GM23248 (cell line): ENCODE data around the gene CREBBP. TPM values are rescaled to one million over a fixed set of nuclear protein-coding genes. Genes with fewer than 3 reads are reported as not detected.

Experiments used
- DNase-seq: peaks from one replicate; pipeline ENCODE4 v3.0.0-alpha.2; 2015
- H2AFZ ChIP-seq: fragments of 200-600 bp; sonication (generic); 2 replicates; pipeline ENCODE4 v1.6.1; 2016; ENCODE audit warnings: antibody characterized with exemption
- H3F3A ChIP-seq: fragments of 200-600 bp; sonication (generic); 2 replicates; pipeline ENCODE4 v1.6.1; 2016; ENCODE audit warnings: mild to moderate bottlenecking, antibody characterized with exemption, mixed run types; ENCODE audit not compliant: insufficient read depth
- H3K27ac ChIP-seq: fragments of 200-600 bp; sonication (generic); 2 replicates; pipeline ENCODE4 v1.5.1; 2016; ENCODE audit warnings: mild to moderate bottlenecking
- H3K27me3 ChIP-seq: fragments of 200-600 bp; sonication (generic); replicated peaks from 2 replicates; pipeline ENCODE4 v1.6.1; 2016; ENCODE audit warnings: mild to moderate bottlenecking; ENCODE audit not compliant: insufficient read depth
- H3K36me3 ChIP-seq: fragments of 200-600 bp; sonication (generic); 2 replicates; pipeline ENCODE4 v1.6.1; 2016; ENCODE audit warnings: low read depth, mild to moderate bottlenecking
- H3K4me1 ChIP-seq: fragments of 200-600 bp; sonication (generic); 2 replicates; pipeline ENCODE4 v1.6.1; 2016; ENCODE audit warnings: mild to moderate bottlenecking; ENCODE audit not compliant: insufficient read depth
- H3K4me2 ChIP-seq: fragments of 200-600 bp; sonication (generic); one replicate; pipeline ENCODE4 v1.6.1; 2016; ENCODE audit warnings: mild to moderate bottlenecking; ENCODE audit not compliant: unreplicated experiment
- H3K4me3 ChIP-seq: fragments of 200-600 bp; sonication (generic); 2 replicates; pipeline ENCODE4 v1.5.1; 2016; ENCODE audit warnings: mild to moderate bottlenecking
- H3K79me2 ChIP-seq: fragments of 200-600 bp; sonication (generic); 2 replicates; pipeline ENCODE4 v1.6.1; 2016; ENCODE audit warnings: mild to moderate bottlenecking; ENCODE audit not compliant: insufficient read depth
- H3K9ac ChIP-seq: fragments of 200-600 bp; sonication (generic); 2 replicates; pipeline ENCODE4 v1.6.1; 2016; ENCODE audit warnings: mild to moderate bottlenecking
- H3K9me2 ChIP-seq: fragments of 200-600 bp; sonication (generic); 2 replicates; pipeline ENCODE4 v1.6.1; 2016; ENCODE audit warnings: mixed run types, mild to moderate bottlenecking, moderate library complexity; ENCODE audit not compliant: insufficient read depth
- H3K9me3 ChIP-seq: fragments of 200-600 bp; sonication (generic); one replicate; pipeline ENCODE4 v1.6.1; 2017; ENCODE audit warnings: low read depth
- H4K20me1 ChIP-seq: fragments of 200-600 bp; sonication (generic); 2 replicates; pipeline ENCODE4 v1.6.0; 2016; ENCODE audit not compliant: insufficient read depth
- EZH2 ChIP-seq: fragments of 200-600 bp; sonication (generic); IDR thresholded peaks from 2 replicates; pipeline ENCODE4 v1.6.1; 2018; ENCODE audit warnings: antibody characterized with exemption, mild to moderate bottlenecking; ENCODE audit not compliant: insufficient read depth, poor library complexity, severe bottlenecking
- EZH2phosphoT487 ChIP-seq: fragments of 200-600 bp; sonication (generic); IDR thresholded peaks from 2 replicates; pipeline ENCODE4 v1.6.1; 2018; ENCODE audit warnings: antibody characterized with exemption, moderate library complexity, mild to moderate bottlenecking, low read depth; ENCODE audit not compliant: insufficient read depth
- WGBS, 2 experiments: methylation state at CpG; one replicate each; pipeline ENCODE4 v1.1.6; 2015 to 2017; ENCODE audit warnings: low lambda C conversion rate in 2 of 2, low coverage in 1 of 2; ENCODE audit errors: missing lambda C conversion rate in 2 of 2; 5-methylcytosine and 5-hydroxymethylcytosine counted together
- in situ Hi-C: fragments of 300-500 bp; cut with MboI; formaldehyde crosslinking; loops from 2 replicates; pipeline ENCODE4 v1.15.0; 2020
- polyA plus RNA-seq: library from polyadenylated mRNA; unstranded; fragments of >200 nt; fragmentation: Nextera tagmentation; extraction: Ambion mirVana; gene quantifications from 2 replicates; pipeline ENCODE4 v1.2.1, GENCODE V29; 2016
- total RNA-seq: library from RNA; depleted of rRNA; stranded (reverse); fragments of >200 nt; shearing (Covaris generic); gene quantifications from 2 replicates; pipeline ENCODE4 v1.2.3, GENCODE V29; 2014

The CREBBP gene
- total and polyA plus RNA-seq, 2 experiments from 2014 or later = 11.7 to 11.9 TPM

DNA sequence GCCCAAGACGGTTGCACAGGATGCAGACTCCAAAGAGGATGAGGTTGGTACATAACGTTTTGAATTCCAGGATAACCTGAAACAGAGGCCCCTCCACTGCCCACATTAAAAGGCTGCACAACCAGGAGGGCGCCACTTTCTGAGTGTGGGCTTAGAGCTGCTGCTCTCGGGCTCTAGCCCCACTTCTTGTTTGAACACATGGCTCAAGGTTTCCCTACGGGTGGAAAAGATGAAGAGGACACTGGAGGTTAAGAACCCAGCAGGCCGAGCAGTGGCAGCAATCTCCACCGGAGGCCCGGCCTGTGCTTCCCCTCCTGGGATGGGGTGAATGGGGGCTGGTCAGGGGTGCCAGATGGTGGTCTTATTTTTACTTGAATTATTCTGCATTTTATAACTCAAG, 155.2 kb downstream of the CREBBP start:
- H3K27me3 ChIP-seq = no peaks in the 10 kb centered on the region
- no peaks in the 10 kb centered on the region for H3K4me1 ChIP-seq
- no peaks in the 10 kb centered on the region for H3K9me2 ChIP-seq
- whole genome bisulfite sequencing, 2 experiments = 71 to 75% methylated on average over 8 of the region's 8 CpGs
- no peak overlapping the region for H2AFZ ChIP-seq
- in situ Hi-C loops = no loop called here
- H3K9ac ChIP-seq = no peak overlapping the region
- H3K36me3 ChIP-seq = peaks cover 7% of the 10 kb centered on the region; the same call in 1 of the 2 replicates
- H4K20me1 ChIP-seq = no peaks in the 10 kb centered on the region
- H3F3A ChIP-seq = 0 out of 2 replicates have a peak, but pooled peaks cover 4% of the 10 kb centered on the region
- H3K9me3 ChIP-seq = no peaks in the 10 kb centered on the region
- no peak overlapping the region for H3K4me3 ChIP-seq
- TF ChIP-seq EZH2 (no peak), EZH2phosphoT487 (no peak)
- no peaks in the 10 kb centered on the region for H3K79me2 ChIP-seq
- H3K27ac ChIP-seq = no peak overlapping the region
- no peak overlapping the region for H3K4me2 ChIP-seq
- DNase-seq = no peak

DNA sequence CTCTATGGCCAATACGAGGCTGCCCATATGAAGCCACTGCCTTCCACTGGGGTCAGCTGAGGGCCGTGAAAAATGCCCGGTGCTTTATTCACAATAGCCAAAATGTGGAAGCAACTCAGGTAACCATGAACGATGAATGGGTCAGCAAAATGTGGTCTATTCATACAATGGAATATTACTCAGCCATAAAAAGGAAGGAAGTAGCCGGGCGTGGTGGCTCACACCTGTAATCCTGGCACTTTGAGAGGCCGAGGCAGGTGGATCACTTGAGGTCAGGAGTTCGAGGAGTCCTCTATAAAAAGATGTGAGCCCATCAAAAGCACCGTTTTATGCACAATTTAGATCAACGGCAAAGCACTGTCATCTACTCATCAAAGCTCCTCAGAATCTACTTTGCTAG, 158.0 kb downstream of the CREBBP start:
- DNase-seq = no peak
- Histone ChIP-seq H3K9ac (no peak overlapping the region), H2AFZ (no peak overlapping the region), H3K36me3 (peaks cover 7% of the 10 kb centered on the region; the same call in 1 of the 2 replicates), H3K4me1 (peaks cover 5% of the 10 kb centered on the region), H3K4me3 (no peak overlapping the region), H3K9me3 (no peaks in the 10 kb centered on the region), H3K27me3 (no peaks in the 10 kb centered on the region), H3K4me2 (no peak overlapping the region), H3K79me2 (no peaks in the 10 kb centered on the region), H3F3A (0 out of 2 replicates have a peak, but pooled peaks cover 4% of the 10 kb centered on the region), H4K20me1 (no peaks in the 10 kb centered on the region), H3K9me2 (no peaks in the 10 kb centered on the region), H3K27ac (no peak overlapping the region)
- TF ChIP-seq EZH2 (no peak), EZH2phosphoT487 (no peak)
- in situ Hi-C loops = no loop called here
- WGBS, 2 experiments = 89 to 90% methylated on average over 10 of the region's 10 CpGs

DNA sequence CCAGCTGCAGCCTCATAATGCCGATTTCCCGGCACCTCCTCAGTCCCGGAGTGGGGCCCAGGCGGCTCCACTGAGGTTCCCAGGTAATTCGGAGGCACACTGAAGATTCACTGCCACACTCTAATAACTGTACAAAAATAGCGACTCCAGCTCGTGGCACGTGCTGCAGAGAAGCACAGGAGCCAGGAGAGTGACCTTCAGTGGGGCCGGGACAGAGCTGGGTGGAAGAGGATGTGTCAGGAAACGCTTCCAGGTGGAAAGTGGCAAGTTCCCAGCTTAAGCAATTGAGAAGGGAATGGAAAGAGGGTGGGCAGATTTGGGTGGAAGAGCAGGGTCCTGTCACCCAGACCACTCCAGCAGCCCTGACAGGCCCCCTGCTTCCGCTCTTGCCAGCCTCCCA, 160.1 kb downstream of the CREBBP start:
- H2AFZ ChIP-seq = no peak overlapping the region
- no peaks in the 10 kb centered on the region for H4K20me1 ChIP-seq
- H3K9me3 ChIP-seq = no peaks in the 10 kb centered on the region
- no peak overlapping the region for H3K27ac ChIP-seq
- no peak for TF ChIP-seq EZH2phosphoT487
- TF ChIP-seq EZH2 = no peak
- in situ Hi-C loops = no loop called here
- H3F3A ChIP-seq = 0 out of 2 replicates have a peak, but pooled peaks cover 4% of the 10 kb centered on the region
- 88 to 91% methylated on average over 11 of the region's 11 CpGs for WGBS, 2 experiments
- H3K4me3 ChIP-seq = no peak overlapping the region
- H3K27me3 ChIP-seq = no peaks in the 10 kb centered on the region
- DNase-seq = no peak
- H3K4me2 ChIP-seq = no peak overlapping the region
- no peaks in the 10 kb centered on the region; the same call in 1 of the 2 replicates for H3K36me3 ChIP-seq
- no peaks in the 10 kb centered on the region for H3K9me2 ChIP-seq
- H3K4me1 ChIP-seq = peaks cover 10% of the 10 kb centered on the region
- H3K79me2 ChIP-seq = peaks cover 18% of the 10 kb centered on the region
- no peak overlapping the region for H3K9ac ChIP-seq

DNA sequence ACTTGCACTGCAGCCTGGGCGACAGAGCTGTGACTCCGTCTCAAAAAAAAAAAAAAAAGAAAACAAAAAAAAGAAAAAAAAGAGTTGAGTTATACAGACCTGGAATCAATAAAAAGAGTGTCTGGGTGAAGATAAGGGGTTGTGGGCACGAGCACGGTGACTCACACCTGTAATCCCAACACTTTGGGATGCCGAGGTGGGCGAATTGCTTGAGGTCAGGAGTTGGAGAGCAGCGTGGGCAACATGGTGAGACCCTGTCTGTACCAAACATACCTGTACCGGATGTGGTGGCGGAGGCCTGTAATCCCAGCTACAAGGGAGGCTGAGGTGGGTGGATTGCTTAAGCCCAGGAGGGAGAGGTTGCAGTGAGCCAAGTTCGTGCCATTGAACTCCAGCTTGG, 161.9 kb downstream of the CREBBP start:
- DNase-seq = no peak
- no peaks in the 10 kb centered on the region for H3K9me3 ChIP-seq
- H3K9ac ChIP-seq = no peak overlapping the region
- no peaks in the 10 kb centered on the region for H3F3A ChIP-seq
- no peaks in the 10 kb centered on the region for H4K20me1 ChIP-seq
- H3K4me3 ChIP-seq = no peak overlapping the region
- H2AFZ ChIP-seq = no peak overlapping the region
- no peaks in the 10 kb centered on the region for H3K36me3 ChIP-seq
- TF ChIP-seq EZH2 = no peak
- TF ChIP-seq EZH2phosphoT487 = no peak
- H3K4me1 ChIP-seq = peaks cover 10% of the 10 kb centered on the region
- no peak overlapping the region for H3K27ac ChIP-seq
- WGBS, 2 experiments = 95% methylated on average over 10 of the region's 10 CpGs
- H3K4me2 ChIP-seq = no peak overlapping the region
- in situ Hi-C loops = no loop called here
- no peaks in the 10 kb centered on the region for H3K27me3 ChIP-seq
- H3K9me2 ChIP-seq = no peaks in the 10 kb centered on the region
- H3K79me2 ChIP-seq = peaks cover 36% of the 10 kb centered on the region

DNA sequence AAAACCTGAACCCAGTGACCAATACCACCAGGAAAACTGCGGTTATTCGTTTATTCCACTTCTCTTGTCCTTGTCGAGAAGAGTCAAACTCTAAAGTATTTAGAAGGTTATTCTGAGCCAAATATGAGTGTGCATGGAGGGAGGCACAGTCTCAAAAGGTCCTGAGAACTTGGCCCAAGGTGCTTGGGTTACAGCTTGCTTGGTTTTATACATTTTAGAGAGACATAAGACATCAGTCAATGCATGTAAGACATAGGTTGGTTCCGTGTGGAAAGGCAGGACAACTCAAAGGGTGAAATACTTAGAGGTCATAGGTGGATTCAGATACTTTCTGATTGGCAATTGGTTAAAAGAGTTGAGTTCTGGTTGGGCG, 162.5 kb downstream of the CREBBP start:
- peak overlapping the region; percentile 94 for H3K9ac ChIP-seq
- no peaks in the 10 kb centered on the region for H4K20me1 ChIP-seq
- peak overlapping the region; percentile 75 for H3K4me2 ChIP-seq
- H3K79me2 ChIP-seq = peaks cover 41% of the 10 kb centered on the region
- in situ Hi-C loops = no loop called here
- no peaks in the 10 kb centered on the region for H3K9me3 ChIP-seq
- no peak for DNase-seq
- H3K4me3 ChIP-seq = peak overlapping the region; percentile 94
- H3K4me1 ChIP-seq = peaks cover 10% of the 10 kb centered on the region
- H2AFZ ChIP-seq = peak overlapping the region; percentile 87
- no peak for TF ChIP-seq EZH2phosphoT487
- H3K27ac ChIP-seq = peak overlapping the region; percentile 70
- H3K9me2 ChIP-seq = no peaks in the 10 kb centered on the region
- 21 to 22% methylated on average over 5 of the region's 5 CpGs for WGBS, 2 experiments
- no peaks in the 10 kb centered on the region for H3K27me3 ChIP-seq
- H3K36me3 ChIP-seq = no peaks in the 10 kb centered on the region
- H3F3A ChIP-seq = no peaks in the 10 kb centered on the region
